HepG2 (cell line): ENCODE data around the gene PLB1. TPM values are rescaled to one million over a fixed set of nuclear protein-coding genes. Genes with fewer than 3 reads are reported as not detected.

Experiments used
- ARHGAP35 ChIP-seq: sonication (generic); formaldehyde crosslinking; IDR thresholded peaks from 2 replicates; pipeline ENCODE4 v1.9.0; 2022; ENCODE audit warnings: mild to moderate bottlenecking, inconsistent platforms, moderate library complexity, missing genetic modification reagents, borderline replicate concordance
- ARNT ChIP-seq: fragments of 450-650 bp; IDR thresholded peaks from 2 replicates; pipeline ENCODE4 v1.6.1; 2017
- FOXJ3 ChIP-seq: sonication (generic); formaldehyde crosslinking; IDR thresholded peaks from 2 replicates; pipeline ENCODE4 v1.4.0; 2020; ENCODE audit warnings: missing genetic modification reagents, mild to moderate bottlenecking, borderline replicate concordance
- FOXO4 ChIP-seq: sonication (generic); formaldehyde crosslinking; conservative IDR thresholded peaks from 2 replicates; pipeline ENCODE4 v1.8.1; 2023; ENCODE audit warnings: missing genetic modification reagents
- HOXA7 ChIP-seq: sonication (generic); formaldehyde crosslinking; IDR thresholded peaks from 2 replicates; pipeline ENCODE4 v1.8.1; 2022; ENCODE audit warnings: mild to moderate bottlenecking, missing genetic modification reagents, moderate library complexity
- JARID2 ChIP-seq: sonication (generic); formaldehyde crosslinking; IDR thresholded peaks from 2 replicates; pipeline ENCODE4 v1.8.1; 2023; ENCODE audit warnings: missing genetic modification reagents, inconsistent platforms; ENCODE audit not compliant: insufficient replicate concordance
- MATR3 ChIP-seq: sonication (generic); formaldehyde crosslinking; IDR thresholded peaks from 2 replicates; pipeline ENCODE4 v1.4.0; 2020; ENCODE audit warnings: missing genetic modification reagents
- MYC ChIP-seq: sonication (generic); formaldehyde crosslinking; IDR thresholded peaks from 2 replicates; pipeline ENCODE4 v1.9.0; 2021; ENCODE audit warnings: missing genetic modification reagents, borderline replicate concordance
- PLSCR1 ChIP-seq: sonication (generic); formaldehyde crosslinking; IDR thresholded peaks from 2 replicates; pipeline ENCODE4 v1.5.0; 2020; ENCODE audit warnings: missing genetic modification reagents, mild to moderate bottlenecking, borderline replicate concordance
- SIX4 ChIP-seq: sonication (generic); formaldehyde crosslinking; IDR thresholded peaks from 2 replicates; pipeline ENCODE4 v1.4.0; 2020; ENCODE audit warnings: missing genetic modification reagents
- TBX2 ChIP-seq: sonication (generic); formaldehyde crosslinking; IDR thresholded peaks from 2 replicates; pipeline ENCODE4 v1.5.0; 2020; ENCODE audit warnings: missing genetic modification reagents, mild to moderate bottlenecking, borderline replicate concordance
- TEAD2 ChIP-seq: sonication (generic); formaldehyde crosslinking; IDR thresholded peaks from 2 replicates; pipeline ENCODE4 v1.9.0; 2021; ENCODE audit warnings: missing genetic modification reagents
- THAP11 ChIP-seq: IDR thresholded peaks from 2 replicates; pipeline ENCODE4 v1.6.1; 2016; ENCODE audit warnings: missing biosample characterization, missing genetic modification reagents
- TRAFD1 ChIP-seq: sonication (generic); formaldehyde crosslinking; IDR thresholded peaks from 2 replicates; pipeline ENCODE4 v1.5.1; 2020; ENCODE audit warnings: missing genetic modification reagents, mild to moderate bottlenecking, borderline replicate concordance
- ZFP90 ChIP-seq: sonication (generic); formaldehyde crosslinking; IDR thresholded peaks from 2 replicates; pipeline ENCODE4 v1.8.0; 2022; ENCODE audit warnings: missing genetic modification reagents, mild to moderate bottlenecking, inconsistent platforms, borderline replicate concordance
- ZMYM4 ChIP-seq: sonication (generic); formaldehyde crosslinking; IDR thresholded peaks from 2 replicates; pipeline ENCODE4 v1.8.1; 2023; ENCODE audit warnings: mild to moderate bottlenecking, missing genetic modification reagents
- ZNF124 ChIP-seq: sonication (generic); formaldehyde crosslinking; IDR thresholded peaks from 2 replicates; pipeline ENCODE4 v1.4.0; 2020; ENCODE audit warnings: missing genetic modification reagents
- ZNF180 ChIP-seq: sonication (generic); formaldehyde crosslinking; IDR thresholded peaks from 2 replicates; pipeline ENCODE4 v1.4.0; 2020; ENCODE audit warnings: low read depth, missing genetic modification reagents, borderline replicate concordance
- ZNF598 ChIP-seq: sonication (generic); formaldehyde crosslinking; IDR thresholded peaks from 2 replicates; pipeline ENCODE4 v1.5.1; 2020; ENCODE audit warnings: mild to moderate bottlenecking, missing genetic modification reagents, borderline replicate concordance
- ZNF652 ChIP-seq: IDR thresholded peaks from 2 replicates; pipeline ENCODE4 v1.6.1; 2016; ENCODE audit warnings: low read depth, borderline replicate concordance
- ZNF670 ChIP-seq: sonication (generic); formaldehyde crosslinking; IDR thresholded peaks from 2 replicates; pipeline ENCODE4 v1.8.0; 2022; ENCODE audit warnings: mild to moderate bottlenecking, missing genetic modification reagents, borderline replicate concordance
- ZNF704 ChIP-seq: sonication (generic); formaldehyde crosslinking; IDR thresholded peaks from 2 replicates; pipeline ENCODE4 v1.8.1; 2023; ENCODE audit warnings: mild to moderate bottlenecking, inconsistent platforms, moderate library complexity, missing genetic modification reagents, borderline replicate concordance
- ZNF800 ChIP-seq: sonication (generic); formaldehyde crosslinking; IDR thresholded peaks from 2 replicates; pipeline ENCODE4 v1.4.0; 2020; ENCODE audit warnings: missing genetic modification reagents
- ZNF841 ChIP-seq: sonication (generic); formaldehyde crosslinking; IDR thresholded peaks from 2 replicates; pipeline ENCODE4 v1.8.1; 2023; ENCODE audit warnings: missing genetic modification reagents, borderline replicate concordance
- polyA plus RNA-seq, 8 experiments: library from polyadenylated mRNA; depleted of rRNA in 3 of 8; stranded (reverse) in 7 of 8; unstranded in 1 of 8; fragments of >200 nt; fragmentation: Illumina TruSeq in 4 of 8; extraction: Trizol in 4 of 8; gene quantifications; 2 replicates each; pipeline versions ENCODE4 v1.2.1 to v1.2.3, GENCODE V29; 2011 to 2016; ENCODE audit warnings: low read depth in 4 of 8, missing spikeins in 1 of 8, mixed read lengths in 1 of 8; ENCODE audit not compliant: insufficient read depth in 1 of 8
- total RNA-seq, 5 experiments: library from RNA; depleted of rRNA; stranded (reverse); fragments of >200 nt; fragmentation: Illumina TruSeq; extraction: Trizol; gene quantifications; 2 replicates each; pipeline ENCODE4 v1.2.3, GENCODE V29; 2016; ENCODE audit warnings: low read depth in 1 of 5

The PLB1 gene
- total and polyA plus RNA-seq, 2 of the 13 experiments (the other 11 are each of a cell fraction or from before 2014, with no cell fraction given): 0.20 to 1.8 TPM

GRCh38 chr2:28566521-28567041 is 70.7 kb downstream of the PLB1 start (continued):
- TF ChIP-seq HOXA7 (CRISPR knock-in tag): no peak
- TF ChIP-seq TEAD2: 0 out of 2 replicates have a peak, but pooled peaks have one; percentile 33
- TF ChIP-seq ZNF124 (CRISPR knock-in tag): 0 out of 2 replicates have a peak, but pooled peaks have one; percentile 48
- TF ChIP-seq ARHGAP35 (CRISPR knock-in tag): no peak
- no peak for TF ChIP-seq PLSCR1 (CRISPR knock-in tag)
- TF ChIP-seq FOXJ3 (CRISPR knock-in tag): no peak
- TF ChIP-seq THAP11 (CRISPR knock-in tag): peak; percentile 58; the same call in 1 of the 2 replicates
- TF ChIP-seq ZNF670 (CRISPR knock-in tag): no peak
- TF ChIP-seq FOXO4: no peak
- TF ChIP-seq ARNT: no peak
- TF ChIP-seq ZFP90 (CRISPR knock-in tag): no peak
- TF ChIP-seq MATR3 (CRISPR knock-in tag): no peak
- no peak for TF ChIP-seq JARID2 (CRISPR knock-in tag)
- no peak for TF ChIP-seq ZNF800 (CRISPR knock-in tag)
- peak; percentile 59 for TF ChIP-seq MYC
- peak; percentile 61; the same call in 1 of the 2 replicates for TF ChIP-seq TBX2 (CRISPR knock-in tag)
- TF ChIP-seq TRAFD1 (CRISPR knock-in tag): no peak
- TF ChIP-seq SIX4 (CRISPR knock-in tag): no peak
- no peak for TF ChIP-seq ZNF598 (CRISPR knock-in tag)
- peak; percentile 57; the same call in 1 of the 2 replicates for TF ChIP-seq ZMYM4 (CRISPR knock-in tag)
- TF ChIP-seq ZNF180 (CRISPR knock-in tag): no peak
- no peak for TF ChIP-seq ZNF704 (CRISPR knock-in tag)
- TF ChIP-seq ZNF841 (CRISPR knock-in tag): no peak
- 0 out of 2 replicates have a peak, but pooled peaks have one; percentile 51 for TF ChIP-seq ZNF652 (CRISPR knock-in tag)
